UCSD-AML1 (cell line): ENCODE results near the gene AK9.
A peak's percentile ranks its signal among the peaks of the same experiment; 100 is the strongest.
"Not testable (repeated sequence)": the region's sequence is repeated elsewhere in the genome, so short reads cannot be mapped to it uniquely, and the experiment has no call there.

Source experiments
- DNase-seq: peaks from one replicate; lab custom pipeline; 2025; ENCODE audit not compliant: unreplicated experiment; lab: John Stamatoyannopoulos, UW

Gene AK9

GRCh38 chr6:109696355-109696754 is 5.4 kb upstream of the AK9 start:
- no peak for DNase-seq

GRCh38 chr6:109695468-109695867 is 4.5 kb upstream of the AK9 start:
- DNase-seq: no peak

GRCh38 chr6:109693111-109693510 is 2.1 kb upstream of the AK9 start:
- DNase-seq: no peak

GRCh38 chr6:109690373-109690736 is 647 bp downstream of the AK9 start:
- peak; percentile 46 for DNase-seq

DNA sequence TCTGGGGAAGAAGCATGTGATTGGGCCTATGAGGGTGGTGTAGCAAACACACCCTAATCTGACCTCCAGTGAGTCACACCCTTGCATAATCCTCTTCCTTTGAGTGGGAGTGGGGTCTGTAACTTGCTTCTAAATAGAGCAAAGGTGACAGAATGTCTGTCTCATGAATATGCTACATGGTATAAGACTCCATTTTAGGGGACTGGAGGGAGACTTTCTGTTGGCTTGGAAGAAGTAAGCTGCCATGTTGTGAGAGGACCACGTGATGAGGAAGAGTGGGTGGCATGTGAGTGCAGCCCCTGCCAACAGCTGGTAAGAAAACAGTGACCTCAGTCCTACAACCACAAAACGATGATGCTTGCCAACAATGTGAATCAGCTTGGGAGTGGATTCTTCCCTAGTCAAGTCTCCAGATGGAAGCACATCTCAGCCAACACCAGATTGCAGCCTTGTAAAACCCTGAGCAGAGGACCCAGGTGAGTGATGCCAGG is 3.7 kb downstream of the AK9 start:
- DNase-seq: no peak

- no peak for DNase-seq
Observed at GRCh38 chr6:109686566-109687265, 4.3 kb downstream of the AK9 start.

DNA sequence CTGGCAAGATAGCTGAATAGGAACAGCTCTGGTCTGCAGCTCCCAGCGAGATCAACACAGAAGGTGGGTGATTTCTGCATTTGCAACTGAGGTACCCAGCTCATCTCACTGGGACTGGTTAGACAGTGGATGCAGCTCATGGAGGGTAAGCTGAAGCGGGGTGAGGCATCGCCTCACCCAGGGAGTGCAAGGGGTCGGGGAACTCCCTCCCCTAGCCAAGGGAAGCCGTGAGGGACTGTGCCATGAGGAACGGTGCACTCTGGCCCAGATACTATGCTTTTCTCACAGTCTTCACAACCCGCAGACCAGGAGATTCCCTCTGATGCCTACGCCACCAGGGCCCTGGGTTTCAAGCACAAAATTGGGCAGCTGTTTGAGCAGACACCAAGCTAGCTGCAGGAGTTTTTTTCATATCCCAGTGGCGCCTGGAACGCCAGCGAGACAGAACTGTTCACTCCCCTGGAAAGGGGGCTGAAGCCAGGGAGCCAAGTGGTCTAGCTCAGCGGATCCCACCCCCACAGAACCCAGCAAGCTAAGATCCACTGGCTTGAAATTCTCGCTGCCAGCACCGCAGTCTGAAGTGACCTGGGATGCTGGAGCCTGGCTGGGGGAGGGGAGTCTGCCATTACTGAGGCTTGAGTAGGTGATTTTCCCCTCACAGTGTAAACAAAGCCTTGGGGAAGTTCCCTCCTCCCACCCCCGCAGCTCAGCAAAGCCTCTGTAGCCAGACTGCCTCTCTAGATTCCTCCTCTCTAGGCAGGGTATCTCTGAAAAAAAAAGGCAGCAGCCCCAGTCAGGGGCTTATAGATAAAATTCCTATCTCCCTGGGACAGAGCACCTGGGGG is 12.1 kb downstream of the AK9 start:
- DNase-seq: not testable (repeated sequence)

DNA sequence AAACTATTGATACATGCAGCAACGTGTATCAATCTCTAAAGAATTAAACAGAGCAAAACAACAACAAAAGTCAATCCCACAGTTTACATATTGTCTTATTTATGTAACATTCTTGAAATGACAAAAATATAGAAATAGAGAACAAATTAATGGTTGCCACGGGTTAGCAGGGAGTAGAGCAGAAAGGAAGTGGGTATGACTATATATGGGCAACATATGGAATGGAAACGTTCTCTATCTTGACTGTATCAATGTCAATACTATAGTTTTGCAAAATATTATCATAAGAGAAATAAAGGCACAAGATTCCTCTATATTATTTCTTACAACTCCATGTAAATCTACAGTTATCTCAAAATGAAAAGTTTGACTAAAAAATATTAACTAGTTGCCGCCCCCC is 12.8 kb downstream of the AK9 start:
- DNase-seq: no peak

DNA sequence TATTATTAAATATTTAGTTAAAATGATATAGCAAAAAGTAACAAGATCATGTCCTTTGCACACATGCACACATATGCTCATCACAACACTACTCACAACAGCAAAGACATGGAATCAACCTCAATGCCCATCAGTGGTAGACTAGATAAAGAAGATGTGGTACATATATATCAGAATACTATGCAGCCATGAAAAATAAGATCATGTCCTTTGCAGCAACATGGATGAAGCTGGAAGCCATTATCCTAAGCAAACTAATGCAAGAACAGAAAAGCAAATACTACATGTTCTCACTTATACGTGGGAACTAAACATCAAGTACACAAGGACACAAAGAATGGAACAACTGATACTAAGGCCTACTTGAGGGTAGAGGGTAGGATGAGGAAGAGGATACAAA is 14.3 kb downstream of the AK9 start:
- no peak for DNase-seq

- DNase-seq: no peak
Observed at GRCh38 chr6:109672839-109673238, 18.2 kb downstream of the AK9 start.

GRCh38 chr6:109672175-109672574 is 18.8 kb downstream of the AK9 start:
- no peak for DNase-seq

DNA sequence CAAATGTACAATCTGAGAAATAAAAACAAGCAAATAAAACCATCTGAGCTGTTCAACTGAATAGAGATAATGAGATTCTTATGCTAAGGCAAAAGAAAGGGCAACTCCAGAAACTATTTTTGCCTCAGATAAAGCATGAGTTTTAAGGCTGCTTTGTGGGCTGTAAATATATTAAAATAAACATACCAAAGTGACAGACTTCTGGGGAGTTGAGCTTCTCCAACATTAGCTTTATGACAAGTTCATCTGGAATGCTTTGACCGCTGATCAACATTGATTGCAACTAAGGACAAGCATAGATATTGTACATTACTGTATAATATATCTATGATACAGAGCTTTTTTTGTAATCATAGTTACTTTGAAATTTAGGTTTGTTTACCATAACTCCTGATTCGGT is 19.3 kb downstream of the AK9 start:
- no peak for DNase-seq

- no peak for DNase-seq
Observed at GRCh38 chr6:109669811-109670210, 21.2 kb downstream of the AK9 start.

- no peak for DNase-seq
Observed at GRCh38 chr6:109662192-109662591, 28.8 kb downstream of the AK9 start.

DNA sequence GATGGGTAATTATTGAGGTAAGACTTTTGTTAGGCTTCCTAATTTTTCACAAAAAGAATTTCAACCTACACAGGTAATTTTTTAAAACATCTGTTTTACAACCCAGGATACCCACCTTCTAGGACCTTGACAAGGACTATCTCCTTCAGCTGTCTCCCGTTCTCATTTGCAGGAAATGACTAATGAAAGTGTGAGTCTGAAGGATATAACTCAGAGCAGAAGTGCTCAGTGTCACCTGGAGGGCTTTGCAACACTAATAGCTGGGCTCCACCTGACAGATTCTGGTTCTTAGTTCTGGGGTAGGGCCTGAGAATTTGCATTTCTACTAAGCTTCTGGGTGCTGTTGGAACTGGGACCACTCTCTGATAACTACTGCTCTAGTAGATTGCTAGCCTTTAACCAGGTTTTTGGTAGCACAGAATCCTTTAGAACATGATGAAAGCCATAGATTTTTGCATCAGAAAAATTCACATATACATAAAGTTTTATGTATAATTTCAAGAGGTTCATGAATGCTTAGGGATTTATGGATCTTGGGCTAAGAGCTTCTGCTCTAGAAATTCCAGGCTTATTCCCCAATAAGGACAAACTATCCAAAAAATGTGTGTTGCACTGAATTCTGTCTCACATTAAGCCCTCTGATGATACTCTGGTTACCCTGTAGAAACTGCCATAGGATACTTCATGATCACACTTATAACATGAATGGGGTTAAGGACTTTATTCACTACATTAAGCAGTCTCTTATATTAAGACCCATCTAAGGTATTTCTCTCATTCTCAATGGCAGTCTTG is 30.3 kb downstream of the AK9 start:
- DNase-seq: no peak

DNA sequence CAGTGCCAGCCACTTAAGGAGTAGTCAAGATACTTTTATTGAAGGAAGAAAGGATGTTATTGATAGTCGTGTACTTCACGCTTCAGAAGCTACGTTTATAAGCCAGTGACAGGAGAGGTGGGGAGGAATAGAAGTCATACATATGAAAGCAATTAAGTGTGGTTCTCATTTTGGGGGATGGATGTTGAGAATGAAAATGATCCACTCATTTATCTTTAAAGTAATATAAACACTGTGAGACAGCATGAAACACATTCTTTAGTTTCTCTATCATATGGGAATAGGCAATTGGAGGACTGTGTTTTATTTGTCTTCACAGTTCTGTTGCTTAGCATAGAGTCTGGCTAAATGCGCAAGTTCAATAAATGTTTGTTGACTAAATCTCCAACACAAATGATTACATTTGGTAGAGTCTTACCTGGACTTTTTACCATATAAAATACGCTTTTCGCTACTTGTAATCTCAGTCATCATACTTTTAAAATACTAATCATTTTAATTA is 35.2 kb downstream of the AK9 start:
- DNase-seq: no peak

- no peak for DNase-seq
Observed at GRCh38 chr6:109653264-109653663, 37.7 kb downstream of the AK9 start.

GRCh38 chr6:109644131-109644530 is 46.9 kb downstream of the AK9 start:
- no peak for DNase-seq

DNA sequence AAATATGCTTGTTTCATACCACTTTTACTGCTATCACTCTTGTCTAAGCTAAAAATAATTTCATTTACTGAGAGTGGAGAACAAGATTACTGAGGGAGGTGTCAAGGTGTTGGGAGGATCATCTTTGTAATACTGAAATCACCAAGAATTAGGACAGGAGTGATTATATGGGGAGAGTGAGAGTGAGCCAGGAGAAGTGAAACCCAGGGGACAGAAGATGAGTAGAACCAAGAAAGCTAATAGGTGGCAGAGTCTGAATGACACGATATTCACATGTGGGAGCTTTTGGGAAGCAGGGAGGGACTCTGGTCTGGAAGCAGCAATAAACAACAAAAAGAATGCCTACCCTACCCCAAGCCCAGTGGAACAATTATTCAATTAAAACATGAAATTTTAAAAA is 58.6 kb downstream of the AK9 start:
- DNase-seq: no peak

DNA sequence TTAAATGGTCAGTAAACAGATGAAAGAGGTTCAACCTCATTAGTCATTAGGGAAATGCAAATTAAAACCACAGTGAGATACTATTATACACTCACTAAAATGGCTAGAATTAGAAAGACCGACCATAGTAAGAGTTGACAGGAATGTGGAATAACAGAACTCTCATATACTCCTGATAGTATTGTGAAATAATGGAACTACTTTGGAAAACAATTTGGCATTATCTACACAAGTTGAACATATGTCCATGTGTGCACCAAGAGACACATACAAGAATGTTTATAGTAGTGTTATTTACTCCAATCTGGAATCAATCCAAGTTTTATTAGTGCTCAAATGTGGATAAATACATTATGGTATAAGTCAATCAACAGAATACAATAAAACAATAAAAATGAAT is 59.6 kb downstream of the AK9 start:
- no peak for DNase-seq
